Keratinocyte (primary cell): ENCODE measurements around the gene NF1. TPM values are rescaled to one million over a fixed set of nuclear protein-coding genes. Genes with fewer than 3 reads are reported as not detected.
A peak's percentile ranks its signal among the peaks of the same experiment; 100 is the strongest.

Source experiments
- DNase-seq: peaks from one replicate; pipeline ENCODE4 v3.0.0-alpha.2; 2011; ENCODE audit warnings: low read depth, missing footprints, low spot score
- FAIRE-seq: peaks from 2 replicates; lab custom pipeline; 2011; peaks lifted over from hg19 to GRCh38; lab: Jason Lieb, UNC
- H2AFZ ChIP-seq: 2 replicates; pipeline ENCODE4 v1.6.0; 2012; ENCODE audit warnings: low read length, control low read depth, inconsistent platforms; ENCODE audit not compliant: control insufficient read depth
- H3K27ac ChIP-seq: 2 replicates; pipeline ENCODE4 v1.5.1; 2011; ENCODE audit warnings: low read length; ENCODE audit not compliant: control insufficient read depth, insufficient read depth
- H3K27me3 ChIP-seq: 3 replicates; pipeline ENCODE4 v1.6.0; 2011; ENCODE audit warnings: low read length; ENCODE audit not compliant: control insufficient read depth, insufficient read depth; ENCODE audit errors: extremely low read depth
- H3K36me3 ChIP-seq, 2 experiments: 2 replicates in 1 of 2; 3 replicates in 1 of 2; pipeline ENCODE4 v1.5.1; 2011; ENCODE audit warnings: low read length in 2 of 2, mild to moderate bottlenecking in 1 of 2; ENCODE audit not compliant: control insufficient read depth in 2 of 2, insufficient read depth in 2 of 2; ENCODE audit errors: extremely low read depth in 1 of 2
- H3K4me1 ChIP-seq: 3 replicates; pipeline ENCODE4 v1.5.1; 2011; ENCODE audit warnings: low read length; ENCODE audit not compliant: control insufficient read depth, insufficient read depth; ENCODE audit errors: extremely low read depth
- H3K4me2 ChIP-seq: 3 replicates; pipeline ENCODE4 v1.6.0; 2011; ENCODE audit warnings: low read depth, low read length; ENCODE audit not compliant: control insufficient read depth, insufficient read depth; ENCODE audit errors: extremely low read depth
- H3K4me3 ChIP-seq, 3 experiments: fragments of 200-600 bp in 1 of 3; sonication (generic) in 1 of 3; 2 replicates in 2 of 3; 3 replicates in 1 of 3; pipeline ENCODE4 v1.5.1; 2011 to 2016; ENCODE audit warnings: low read length in 3 of 3, mild to moderate bottlenecking in 3 of 3, control low read depth in 2 of 3, inconsistent platforms in 1 of 3, low read depth in 1 of 3, mixed read lengths in 1 of 3, mixed run types in 1 of 3, moderate library complexity in 1 of 3; ENCODE audit not compliant: control insufficient read depth in 2 of 3, insufficient read depth in 2 of 3; ENCODE audit errors: extremely low read depth in 1 of 3
- H3K79me2 ChIP-seq: 2 replicates; pipeline ENCODE4 v1.6.0; 2012; ENCODE audit warnings: low read length; ENCODE audit not compliant: control insufficient read depth, insufficient read depth
- H3K9ac ChIP-seq: 3 replicates; pipeline ENCODE4 v1.6.0; 2011; ENCODE audit warnings: low read length; ENCODE audit not compliant: control insufficient read depth, insufficient read depth; ENCODE audit errors: extremely low read depth
- H3K9me1 ChIP-seq: 3 replicates; pipeline ENCODE4 v1.6.0; 2011; ENCODE audit warnings: low read length; ENCODE audit not compliant: control insufficient read depth, insufficient read depth; ENCODE audit errors: extremely low read depth
- H3K9me3 ChIP-seq: 2 replicates; pipeline ENCODE4 v1.5.1; 2012; ENCODE audit warnings: low read depth, low read length; ENCODE audit not compliant: control insufficient read depth
- H4K20me1 ChIP-seq: 3 replicates; pipeline ENCODE4 v1.6.0; 2011; ENCODE audit warnings: low read length; ENCODE audit not compliant: control insufficient read depth, insufficient read depth; ENCODE audit errors: extremely low read depth
- EZH2 ChIP-seq: IDR thresholded peaks from one replicate; pipeline ENCODE4 v1.6.1; 2012; ENCODE audit warnings: inconsistent platforms, mild to moderate bottlenecking, low read length, moderate library complexity
- dilution Hi-C: fragments of 300-500 bp; cut with MboI; formaldehyde crosslinking; loops from one replicate; pipeline ENCODE4 v1.7.0; 2020; ENCODE audit warnings: low sequenced_read_pairs; ENCODE audit not compliant: extremely low pct_ligation_motif_present
- polyA plus RNA-seq, 5 experiments: library from polyadenylated mRNA; depleted of rRNA in 3 of 5; stranded (reverse) in 3 of 5; stranded (forward) in 1 of 5; unstranded in 1 of 5; fragments of >200 nt; gene quantifications; 1 replicate in 1 of 5; 2 replicates in 3 of 5; 3 replicates in 1 of 5; pipeline versions ENCODE4 v1.2.1 to v1.2.3, GENCODE V29; 2011 to 2012; ENCODE audit warnings: missing spikeins in 2 of 5, low read depth in 1 of 5, low replicate concordance in 1 of 5
- TF ChIP-seq, protein P1 (sequence below), 3 experiments: IDR thresholded peaks in 1 of 3; conservative IDR thresholded peaks in 1 of 3; optimal IDR thresholded peaks in 1 of 3; 2 replicates in 2 of 3; 3 replicates in 1 of 3; pipeline versions ENCODE3 to v1.5.1; 2011; ENCODE audit warnings: low read length in 3 of 3, mild to moderate bottlenecking in 3 of 3, moderate library complexity in 2 of 3, control low read depth in 1 of 3, inconsistent platforms in 1 of 3; ENCODE audit not compliant: insufficient read depth in 2 of 3; ENCODE audit errors: extremely low read depth in 1 of 3

Gene NF1
- polyA plus RNA-seq, 1 donor (not counting 4 experiments of a cell fraction or from before 2014, with no cell fraction given): 26.7 TPM

DNA sequence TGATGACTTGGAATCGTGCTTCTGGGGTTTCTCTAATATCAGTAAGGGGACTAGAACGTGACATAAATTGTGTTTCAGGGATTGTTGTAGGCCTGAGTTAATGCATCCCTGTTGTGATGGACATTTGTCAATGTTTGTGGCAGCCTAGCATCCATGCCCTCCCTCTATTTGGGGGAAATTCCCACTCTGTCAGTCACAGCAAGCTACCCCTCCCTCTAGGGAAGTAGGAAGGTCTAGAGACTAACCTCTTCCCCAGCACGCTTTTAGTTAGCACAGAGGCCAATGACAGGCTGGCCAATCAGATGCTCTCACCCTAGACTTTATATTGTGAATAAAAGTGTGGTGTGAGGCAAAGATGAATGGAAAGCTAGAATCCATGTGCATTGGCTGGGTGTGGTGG, 32.4 kb upstream of the NF1 start:
- no peak overlapping the region for H3K9ac ChIP-seq
- dilution Hi-C loops: no loop called here
- no peak overlapping the region for H2AFZ ChIP-seq
- no peak overlapping the region for H3K4me2 ChIP-seq
- TF ChIP-seq EZH2: no peak
- TF ChIP-seq, protein P1, sequence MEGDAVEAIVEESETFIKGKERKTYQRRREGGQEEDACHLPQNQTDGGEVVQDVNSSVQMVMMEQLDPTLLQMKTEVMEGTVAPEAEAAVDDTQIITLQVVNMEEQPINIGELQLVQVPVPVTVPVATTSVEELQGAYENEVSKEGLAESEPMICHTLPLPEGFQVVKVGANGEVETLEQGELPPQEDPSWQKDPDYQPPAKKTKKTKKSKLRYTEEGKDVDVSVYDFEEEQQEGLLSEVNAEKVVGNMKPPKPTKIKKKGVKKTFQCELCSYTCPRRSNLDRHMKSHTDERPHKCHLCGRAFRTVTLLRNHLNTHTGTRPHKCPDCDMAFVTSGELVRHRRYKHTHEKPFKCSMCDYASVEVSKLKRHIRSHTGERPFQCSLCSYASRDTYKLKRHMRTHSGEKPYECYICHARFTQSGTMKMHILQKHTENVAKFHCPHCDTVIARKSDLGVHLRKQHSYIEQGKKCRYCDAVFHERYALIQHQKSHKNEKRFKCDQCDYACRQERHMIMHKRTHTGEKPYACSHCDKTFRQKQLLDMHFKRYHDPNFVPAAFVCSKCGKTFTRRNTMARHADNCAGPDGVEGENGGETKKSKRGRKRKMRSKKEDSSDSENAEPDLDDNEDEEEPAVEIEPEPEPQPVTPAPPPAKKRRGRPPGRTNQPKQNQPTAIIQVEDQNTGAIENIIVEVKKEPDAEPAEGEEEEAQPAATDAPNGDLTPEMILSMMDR (optimal IDR thresholded peaks at IDR 0.05 in 1 of 3, IDR thresholded peaks at IDR 0.05 in 1 of 3, conservative IDR thresholded peaks at IDR 0.05 in 1 of 3; ENCODE audit: extremely low read depth in 1 of 3, insufficient read depth in 2 of 3, low read length in 3 of 3): no peak
- H3K4me1 ChIP-seq: peaks cover under 1% of the 10 kb centered on the region
- H3K36me3 ChIP-seq: no peaks in the 10 kb centered on the region
- no peak overlapping the region for H3K27ac ChIP-seq
- no peaks in the 10 kb centered on the region for H3K27me3 ChIP-seq
- FAIRE-seq (no peak), DNase-seq (no peak)
- no peaks in the 10 kb centered on the region for H4K20me1 ChIP-seq
- no peaks in the 10 kb centered on the region for H3K79me2 ChIP-seq
- H3K9me3 ChIP-seq: no peaks in the 10 kb centered on the region
- no peaks in the 10 kb centered on the region for H3K9me1 ChIP-seq
- no peak overlapping the region for H3K4me3 ChIP-seq

DNA sequence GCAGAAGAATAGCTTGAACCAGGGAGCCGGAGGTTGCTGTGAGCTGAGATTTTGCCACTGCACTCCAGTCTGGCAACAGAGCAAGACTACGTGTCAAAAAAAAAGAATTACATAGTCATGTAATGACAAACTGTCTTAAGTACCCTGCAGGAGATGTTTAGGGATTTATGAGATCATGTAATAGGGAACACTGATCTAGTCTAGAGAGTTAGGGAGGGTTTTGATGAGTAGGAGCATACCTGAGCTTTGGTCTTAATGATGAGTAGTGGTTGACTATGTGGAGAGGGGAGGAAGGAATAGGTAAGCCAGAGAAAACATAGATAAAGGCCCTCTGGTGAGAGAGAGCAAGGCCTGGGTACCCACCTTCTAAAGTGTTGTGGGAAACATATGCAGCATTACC, 30.1 kb upstream of the NF1 start:
- Histone ChIP-seq H3K27ac (no peak overlapping the region), H3K4me1 (peaks cover 21% of the 10 kb centered on the region), H3K9ac (no peak overlapping the region), H3K9me3 (no peaks in the 10 kb centered on the region), H2AFZ (no peak overlapping the region), H3K4me3 (no peak overlapping the region), H3K27me3 (no peaks in the 10 kb centered on the region), H3K36me3 (no peaks in the 10 kb centered on the region), H3K9me1 (no peaks in the 10 kb centered on the region), H4K20me1 (no peaks in the 10 kb centered on the region), H3K79me2 (no peaks in the 10 kb centered on the region), H3K4me2 (no peak overlapping the region)
- no peak for FAIRE-seq
- peak; percentile 17 for DNase-seq
- TF ChIP-seq EZH2: no peak
- TF ChIP-seq, protein P1 (optimal IDR thresholded peaks at IDR 0.05 in 1 of 3, IDR thresholded peaks at IDR 0.05 in 1 of 3, conservative IDR thresholded peaks at IDR 0.05 in 1 of 3; ENCODE audit: extremely low read depth in 1 of 3, insufficient read depth in 2 of 3, low read length in 3 of 3): no peak
- dilution Hi-C loops: no loop called here
